Measurements from ENCODE around the gene PUS7.

DNA sequence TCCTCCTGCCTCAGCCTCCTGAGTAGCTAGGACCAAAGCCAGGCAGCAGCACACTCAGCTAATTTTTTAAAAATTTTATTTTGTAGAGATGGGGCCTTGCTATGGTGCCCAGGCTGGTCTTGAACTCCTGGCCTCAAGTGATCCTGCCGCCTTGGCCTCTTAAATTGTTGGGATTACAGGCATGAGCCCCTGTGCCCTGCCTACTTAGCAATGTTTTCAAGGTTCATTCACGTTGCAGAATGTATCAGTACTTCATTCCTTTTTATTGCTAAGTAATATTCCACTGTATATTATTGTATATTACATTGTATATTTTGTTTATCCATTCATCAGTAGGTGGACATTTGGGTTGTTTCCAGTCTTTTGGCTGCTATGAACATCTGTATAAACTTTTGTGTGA is 44.2 kb downstream of the PUS7 start:
- TF ChIP-seq CTCF (IDR thresholded peaks at IDR 0.05) (no peak), POLR2A (IDR thresholded peaks at IDR 0.05) (no peak), POLR2AphosphoS5 (IDR thresholded peaks at IDR 0.05) (no peak)

Data from upper lobe of left lung (tissue), 4 donors.